HG03139 (cell line): Measurements from ENCODE around the gene WDR4.
"Not testable (repeated sequence)": the region's sequence is repeated elsewhere in the genome, so short reads cannot be mapped to it uniquely, and the experiment has no call there.

Experiments used
- ATAC-seq: cut with Tn5 transposase; IDR thresholded peaks from one replicate; pipeline ENCODE4 v1.9.1; 2021; ENCODE audit not compliant: unreplicated experiment

Gene WDR4

GRCh38 chr21:42853621-42854020 is 25.7 kb downstream of the WDR4 start:
- no peak for ATAC-seq

DNA sequence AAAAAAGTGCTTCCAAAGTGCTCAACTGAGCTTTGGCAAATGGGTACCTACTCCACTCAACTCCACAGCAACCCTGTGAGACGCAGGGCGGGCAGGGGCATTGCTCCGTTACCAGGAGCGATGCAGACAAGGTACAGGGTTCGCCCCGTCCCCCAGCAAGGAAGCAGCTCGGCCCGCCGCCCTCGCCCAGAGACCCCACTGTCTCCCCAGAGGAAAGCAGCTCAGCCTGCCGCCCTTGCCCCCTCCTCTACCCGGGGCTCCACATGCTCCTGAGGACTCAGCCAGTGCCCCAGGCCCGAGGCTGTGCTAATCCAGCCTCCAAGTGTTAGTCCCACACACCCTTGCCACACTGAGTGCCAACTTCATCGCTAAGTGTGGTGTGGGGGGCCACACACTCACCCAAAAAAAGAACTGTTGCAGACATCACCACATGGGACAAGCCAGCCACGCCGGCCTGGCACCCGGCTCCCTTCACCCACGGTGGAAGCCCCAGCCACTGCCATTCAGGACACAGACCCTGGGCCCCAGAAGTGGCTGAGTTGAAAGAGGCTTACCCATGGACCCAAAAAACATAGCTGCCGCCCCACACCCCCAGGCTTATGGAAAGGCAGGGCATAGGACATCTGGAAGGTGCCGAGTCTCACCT is 26.3 kb downstream of the WDR4 start:
- no peak for ATAC-seq

DNA sequence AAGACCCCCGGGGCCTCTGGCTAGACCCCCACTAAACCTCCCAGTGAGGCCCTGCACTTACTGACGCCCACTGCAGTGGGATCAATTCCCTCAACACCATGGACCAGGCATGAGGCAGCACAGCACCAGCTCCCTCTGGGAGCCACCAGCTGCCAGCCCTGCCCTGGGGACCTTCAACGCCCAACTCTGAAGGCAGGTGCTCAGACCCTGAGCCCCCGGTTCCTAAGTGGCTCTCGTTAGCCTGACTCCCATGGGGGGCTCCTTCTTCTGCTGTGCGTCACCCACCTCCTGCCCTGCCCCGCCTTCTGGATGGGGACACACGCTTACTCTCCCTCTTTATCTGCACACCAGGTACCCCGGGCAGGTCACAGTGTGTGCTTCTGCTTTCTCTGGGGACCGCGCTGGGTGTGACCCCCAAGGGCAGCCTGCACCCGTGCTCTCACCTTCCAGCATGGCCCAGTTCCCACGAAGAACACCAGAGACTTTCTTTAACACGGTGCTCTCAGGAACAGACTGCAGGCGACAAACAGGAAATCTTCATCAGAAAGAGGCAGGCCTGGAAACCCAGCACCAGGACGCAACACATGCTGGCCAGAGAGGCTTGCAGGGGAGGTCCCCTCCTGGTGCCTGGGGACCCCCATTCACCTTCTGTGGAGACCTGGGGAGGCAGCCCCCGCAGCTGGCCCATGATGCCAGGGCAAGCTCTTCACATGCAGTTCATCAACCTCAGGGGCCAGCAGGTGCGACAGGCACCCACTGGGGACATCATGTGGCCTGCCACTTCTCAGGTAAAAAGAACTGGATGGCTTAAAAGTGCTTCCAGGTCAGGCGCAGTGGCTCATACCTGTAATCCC is 27.3 kb downstream of the WDR4 start:
- ATAC-seq, result no peak

DNA sequence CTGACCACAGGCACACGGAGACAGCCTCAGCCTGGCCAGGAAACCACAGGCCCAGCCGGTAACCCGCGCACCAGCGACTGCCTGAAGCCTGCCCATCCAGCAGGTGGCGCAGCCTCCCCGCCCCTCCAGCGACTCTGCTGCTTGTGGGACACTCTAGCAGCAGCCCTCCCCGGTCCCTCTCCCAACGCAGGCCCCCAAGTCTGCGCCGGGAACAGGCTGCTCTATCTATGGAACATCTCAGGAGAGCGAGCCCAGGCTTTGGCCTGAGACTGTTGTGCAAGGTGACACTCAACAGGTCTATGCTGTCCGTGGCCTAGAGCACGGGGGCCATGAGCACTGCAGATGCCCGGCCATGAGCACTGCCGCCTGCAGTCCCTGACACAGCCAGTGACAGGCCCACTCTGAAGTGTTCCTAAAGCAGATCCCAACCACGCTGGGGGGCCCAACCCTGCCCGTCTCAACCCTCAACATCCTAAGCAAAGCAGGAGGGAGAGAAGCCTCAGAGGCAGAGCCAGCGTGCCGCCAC is 28.4 kb downstream of the WDR4 start:
- ATAC-seq, result no peak

- ATAC-seq, result no peak
These were observed 28.9 kb downstream of the WDR4 start for GRCh38 chr21:42850463-42850862.

GRCh38 chr21:42849759-42850412 is 29.5 kb downstream of the WDR4 start:
- no peak for ATAC-seq

DNA sequence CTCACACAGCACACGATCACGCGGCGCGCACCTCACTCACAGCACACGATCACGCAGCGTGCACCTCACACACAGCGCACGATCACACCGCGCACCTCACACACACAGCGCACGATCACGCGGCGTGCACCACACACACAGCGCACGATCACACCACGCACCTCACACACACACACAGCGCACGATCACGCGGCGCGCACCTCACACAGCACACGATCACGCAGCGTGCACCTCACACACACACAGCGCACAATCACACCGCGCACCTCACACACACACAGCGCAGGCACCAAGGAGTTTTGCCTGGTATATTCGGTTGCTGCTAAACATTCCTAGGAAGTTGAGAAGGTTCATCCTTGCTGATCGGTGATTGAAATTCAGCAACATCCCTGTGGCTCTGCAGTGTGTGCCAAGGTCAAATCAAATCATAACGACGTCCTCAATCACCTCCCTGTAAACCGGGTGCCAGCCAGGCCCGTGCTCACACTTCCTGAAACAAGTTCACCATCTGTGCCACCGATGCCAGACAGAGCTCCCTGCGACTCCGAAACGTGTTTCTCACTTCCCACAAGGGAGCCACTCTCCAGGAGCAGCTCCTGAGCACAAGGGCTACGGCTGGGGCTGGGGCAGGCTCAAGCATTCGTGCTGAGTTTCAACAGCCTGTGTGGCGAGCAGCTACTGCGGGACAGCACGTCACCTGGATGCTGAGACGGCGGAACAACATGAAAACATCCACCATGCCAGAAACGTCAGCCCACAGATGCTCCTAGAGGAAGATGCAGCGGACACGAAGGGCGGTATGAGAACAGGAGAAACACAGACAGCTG is 30.2 kb downstream of the WDR4 start:
- no peak for ATAC-seq

GRCh38 chr21:42848144-42848931 is 31.0 kb downstream of the WDR4 start:
- not testable (repeated sequence) for ATAC-seq

GRCh38 chr21:42847726-42848125 is 31.6 kb downstream of the WDR4 start:
- no peak for ATAC-seq

DNA sequence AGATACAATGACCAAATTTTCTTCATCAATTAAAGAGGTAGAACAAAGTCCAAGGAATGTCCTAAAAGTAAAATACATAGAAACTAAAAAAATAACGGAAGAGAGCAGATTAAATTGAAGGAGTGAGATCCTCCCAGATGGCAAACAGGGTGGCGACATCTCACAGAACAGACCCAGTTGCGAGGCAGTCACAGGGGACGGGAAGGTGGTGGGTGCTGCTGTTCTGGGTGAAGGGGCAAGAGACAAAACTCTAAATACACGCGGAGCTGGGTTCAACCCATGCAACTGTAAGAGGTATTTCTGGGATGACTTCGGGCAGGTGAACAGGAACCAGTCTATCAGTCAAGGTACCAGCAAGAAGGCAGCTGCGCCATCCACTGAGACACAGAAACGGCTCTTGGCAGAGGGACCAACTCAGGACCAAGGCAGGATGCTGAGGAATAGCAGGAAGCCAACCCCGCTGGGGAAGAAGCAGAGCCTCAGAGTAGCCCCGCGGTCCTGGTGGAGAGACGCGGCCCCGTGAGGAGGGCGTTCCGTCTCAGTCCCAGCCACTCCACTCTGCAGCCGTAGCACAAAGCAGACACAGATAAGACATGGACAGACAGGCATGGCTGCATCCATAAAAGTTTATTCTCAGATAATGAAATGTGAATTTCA is 32.2 kb downstream of the WDR4 start:
- ATAC-seq, result no peak

GRCh38 chr21:42846221-42846620 is 33.1 kb downstream of the WDR4 start:
- no peak for ATAC-seq

GRCh38 chr21:42845296-42845965 is 33.9 kb downstream of the WDR4 start:
- no peak for ATAC-seq

DNA sequence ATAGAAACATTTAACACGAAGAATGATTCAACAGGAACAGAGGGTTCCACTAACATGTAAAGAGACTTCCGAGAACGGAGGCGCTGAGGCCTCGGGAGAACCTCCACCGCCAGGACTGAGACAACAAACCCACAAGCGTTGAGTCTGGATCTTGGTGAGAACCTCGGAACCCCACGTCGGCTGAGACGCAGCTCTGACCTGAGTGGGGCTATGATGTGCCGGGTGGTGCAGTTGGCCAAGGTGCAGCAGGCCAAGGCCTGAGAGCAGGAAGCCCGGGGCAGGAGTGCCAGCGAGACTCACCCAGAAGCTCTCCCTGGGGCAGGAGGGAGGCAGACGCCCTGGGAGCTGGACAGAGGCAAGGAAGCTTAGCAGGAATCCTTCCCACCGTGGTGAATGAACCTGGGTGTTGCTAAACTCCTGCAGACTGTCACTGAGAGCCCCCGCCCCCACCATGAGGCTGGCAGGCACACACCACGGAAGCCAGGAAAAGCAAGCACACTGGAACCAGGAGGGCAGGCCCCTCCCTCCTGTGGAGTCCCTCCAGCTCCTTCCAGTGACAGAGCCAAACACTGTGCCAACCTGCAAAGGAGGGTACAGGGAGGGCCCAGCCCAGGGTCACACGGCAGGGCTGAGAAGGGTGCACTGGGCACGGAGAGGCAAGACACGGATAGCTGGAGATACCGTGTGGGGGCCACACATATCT is 34.8 kb downstream of the WDR4 start:
- no peak for ATAC-seq

DNA sequence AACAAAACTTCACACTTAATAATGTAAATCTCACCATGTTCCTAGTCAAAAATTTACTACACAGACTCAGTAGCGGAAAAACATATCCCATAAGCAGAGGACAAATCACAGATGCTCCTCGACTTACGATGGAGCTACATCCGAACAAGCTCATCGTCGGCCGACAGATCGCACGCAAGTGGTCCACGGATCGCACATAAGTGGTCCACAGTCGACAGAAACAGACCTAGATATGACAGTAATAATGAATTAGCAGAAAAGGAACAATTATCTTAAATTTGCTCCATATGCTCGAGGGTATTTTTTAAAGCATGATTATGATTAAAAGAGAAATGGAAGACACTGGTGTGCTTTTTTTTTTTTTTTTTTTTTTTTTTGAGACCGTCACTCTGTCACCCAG is 36.3 kb downstream of the WDR4 start:
- ATAC-seq, result no peak

- ATAC-seq, result not testable (repeated sequence)
These were observed 37.3 kb downstream of the WDR4 start for GRCh38 chr21:42841916-42842655.

DNA sequence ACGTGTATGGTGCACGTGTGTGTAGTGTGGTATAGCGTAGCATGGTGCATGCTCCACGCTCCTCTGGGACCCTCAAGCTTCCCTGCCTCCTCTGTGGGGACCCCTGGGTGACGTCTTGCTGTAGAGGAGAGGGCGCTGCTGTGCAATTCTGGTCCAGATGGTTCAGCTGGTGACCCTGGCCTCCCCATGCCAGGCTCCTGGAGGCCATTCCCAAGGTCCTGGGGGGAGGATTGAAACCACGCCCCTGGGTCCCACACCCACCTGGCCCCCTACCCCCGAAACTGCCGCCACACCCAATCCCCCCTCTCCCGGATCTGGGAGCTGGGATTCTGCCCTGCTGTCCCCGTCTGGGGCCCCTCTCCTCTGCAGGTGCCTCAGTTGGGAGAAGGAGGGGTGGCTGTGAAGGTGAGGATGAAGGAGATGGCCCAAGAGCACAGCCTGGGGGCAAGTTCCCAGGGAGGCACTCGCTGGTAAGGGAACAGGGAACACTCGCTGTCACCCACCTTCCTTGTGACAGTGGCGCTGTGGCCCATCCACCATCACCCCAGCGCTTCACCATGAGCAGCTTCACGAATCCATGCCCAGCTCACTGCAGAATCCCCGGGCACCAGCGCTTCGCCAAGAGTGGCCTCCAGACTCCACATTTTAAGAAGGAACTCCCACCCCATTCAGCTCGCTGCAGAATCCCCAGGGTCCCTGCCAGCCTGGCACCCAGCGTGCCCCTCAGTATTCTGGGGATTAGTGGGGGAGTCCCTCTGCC is 38.0 kb downstream of the WDR4 start:
- no peak for ATAC-seq
